Skeletal muscle cell (primary cell): ENCODE data around the gene NKX6-2.

ENCODE experiments used
- DNase-seq: peaks from one replicate; pipeline ENCODE4 v3.0.0-alpha.2; 2010; ENCODE audit warnings: low read depth
- H3K4me3 ChIP-seq: 2 replicates; pipeline ENCODE4 v1.5.1; 2011; ENCODE audit warnings: low read depth, mild to moderate bottlenecking, control low read depth, low read length, moderate library complexity

Gene NKX6-2

DNA sequence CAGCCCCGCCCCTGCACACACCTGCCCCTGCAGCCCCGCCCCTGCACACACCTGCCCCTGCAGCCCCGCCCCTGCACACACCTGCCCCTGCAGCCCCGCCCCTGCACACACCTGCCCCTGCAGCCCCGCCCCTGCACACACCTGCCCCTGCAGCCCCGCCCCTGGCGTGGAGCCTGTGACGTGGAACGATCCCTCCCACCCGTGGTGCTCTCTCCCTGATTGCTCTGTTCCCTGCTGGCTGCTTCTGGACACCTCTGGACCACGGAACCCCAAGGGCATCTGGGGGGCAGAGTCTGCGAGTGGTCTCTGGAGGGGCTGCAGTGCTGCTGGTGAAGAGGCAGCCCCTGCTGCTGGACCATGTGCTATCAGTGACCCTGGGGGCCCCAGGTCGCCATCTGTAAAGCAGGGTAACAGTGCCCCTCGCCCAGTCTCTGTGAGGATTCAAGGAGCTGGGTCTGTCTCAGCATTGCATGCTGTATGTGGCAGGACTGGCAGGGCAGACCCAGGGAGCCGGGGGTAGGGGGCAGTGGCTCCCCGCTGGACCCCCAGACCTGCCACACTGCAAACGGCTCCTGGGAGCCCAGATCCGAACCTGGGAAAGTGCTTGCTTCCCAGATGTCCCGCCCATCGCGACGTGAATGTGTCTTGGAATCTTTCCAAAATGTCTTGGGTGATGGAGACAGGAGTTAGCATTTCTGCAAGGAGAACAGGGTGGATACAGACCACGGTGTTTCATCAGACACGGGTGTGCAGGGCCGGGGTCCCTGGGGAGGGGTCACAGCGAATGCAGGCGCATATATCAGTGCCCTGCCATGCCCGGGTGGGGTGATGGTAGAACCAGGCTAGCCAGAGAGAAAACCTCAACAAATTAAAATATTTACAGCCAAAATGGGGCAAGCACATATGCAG lies 27.9 kb upstream of the NKX6-2 start:
- no peak for DNase-seq
- H3K4me3 ChIP-seq = no peak overlapping the region

DNA sequence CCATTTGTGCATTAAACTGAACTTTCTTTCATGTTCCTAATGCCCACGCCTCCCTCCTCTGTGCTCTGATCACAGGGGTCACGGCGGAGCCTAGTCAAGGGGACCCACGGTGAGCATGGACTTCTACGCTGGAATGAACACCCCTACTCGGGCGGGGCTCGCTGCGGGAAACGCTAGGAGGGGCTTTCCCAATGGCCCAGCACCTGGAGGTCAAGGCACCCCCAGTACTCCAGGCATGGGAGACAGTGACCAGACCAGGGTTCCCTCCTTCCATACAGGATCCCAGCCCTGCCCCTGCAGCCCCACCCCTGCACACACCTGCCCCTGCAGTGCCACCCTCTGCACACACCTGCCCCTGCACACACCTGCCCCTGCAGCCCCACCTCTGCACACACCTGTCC lies 27.1 kb upstream of the NKX6-2 start:
- H3K4me3 ChIP-seq = no peak overlapping the region
- DNase-seq = no peak

DNA sequence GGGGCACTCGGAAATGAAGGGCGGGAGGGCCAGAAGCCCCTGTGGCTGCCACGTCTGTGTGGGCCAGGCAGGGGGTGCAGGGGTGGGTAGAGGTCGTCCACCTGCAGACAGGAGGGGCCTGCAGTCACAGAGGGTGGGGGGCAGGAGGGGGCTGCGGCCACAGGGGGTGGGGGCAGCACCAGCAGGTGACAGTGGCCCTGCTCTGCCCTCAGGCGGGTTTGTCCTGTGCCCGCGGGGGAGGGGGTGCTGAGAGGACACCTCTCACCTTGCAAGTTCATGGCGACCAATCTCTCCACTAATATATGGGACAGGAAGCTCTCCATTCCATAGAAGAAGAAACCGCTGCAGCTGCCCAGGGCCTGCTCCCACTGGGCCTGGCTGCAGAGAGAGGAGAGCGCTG lies 26.6 kb upstream of the NKX6-2 start:
- no peak for DNase-seq
- no peak overlapping the region for H3K4me3 ChIP-seq

DNA sequence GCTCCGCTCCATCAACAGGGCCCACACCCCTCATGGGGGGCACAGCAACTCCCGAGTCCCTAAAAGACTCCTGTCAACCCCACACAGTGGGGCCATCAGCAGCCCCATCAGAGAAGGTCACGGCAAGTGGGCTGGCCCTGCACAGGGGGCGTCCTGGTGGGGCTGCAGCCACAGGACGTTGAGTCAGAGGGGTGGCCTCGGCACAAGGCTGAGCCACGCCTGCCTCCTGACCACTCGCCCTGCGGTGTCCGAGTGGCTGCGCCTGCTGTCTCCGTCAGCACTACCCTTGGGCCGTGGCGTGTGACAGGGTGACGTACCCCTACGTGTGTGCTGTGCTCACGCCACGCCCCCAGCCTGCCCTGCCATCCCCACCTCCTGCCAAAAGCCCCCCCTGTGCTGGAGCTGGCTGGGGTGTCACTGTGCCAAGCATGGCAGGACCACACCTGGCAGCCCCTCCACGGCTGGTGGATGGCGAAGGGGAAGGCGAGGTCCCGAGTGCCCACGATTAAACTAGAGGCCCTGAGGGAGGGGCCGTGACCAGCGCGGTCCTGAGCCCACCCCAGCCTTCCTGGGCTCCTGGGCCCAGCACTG lies 26.0 kb upstream of the NKX6-2 start:
- H3K4me3 ChIP-seq = no peak overlapping the region
- no peak for DNase-seq

DNA sequence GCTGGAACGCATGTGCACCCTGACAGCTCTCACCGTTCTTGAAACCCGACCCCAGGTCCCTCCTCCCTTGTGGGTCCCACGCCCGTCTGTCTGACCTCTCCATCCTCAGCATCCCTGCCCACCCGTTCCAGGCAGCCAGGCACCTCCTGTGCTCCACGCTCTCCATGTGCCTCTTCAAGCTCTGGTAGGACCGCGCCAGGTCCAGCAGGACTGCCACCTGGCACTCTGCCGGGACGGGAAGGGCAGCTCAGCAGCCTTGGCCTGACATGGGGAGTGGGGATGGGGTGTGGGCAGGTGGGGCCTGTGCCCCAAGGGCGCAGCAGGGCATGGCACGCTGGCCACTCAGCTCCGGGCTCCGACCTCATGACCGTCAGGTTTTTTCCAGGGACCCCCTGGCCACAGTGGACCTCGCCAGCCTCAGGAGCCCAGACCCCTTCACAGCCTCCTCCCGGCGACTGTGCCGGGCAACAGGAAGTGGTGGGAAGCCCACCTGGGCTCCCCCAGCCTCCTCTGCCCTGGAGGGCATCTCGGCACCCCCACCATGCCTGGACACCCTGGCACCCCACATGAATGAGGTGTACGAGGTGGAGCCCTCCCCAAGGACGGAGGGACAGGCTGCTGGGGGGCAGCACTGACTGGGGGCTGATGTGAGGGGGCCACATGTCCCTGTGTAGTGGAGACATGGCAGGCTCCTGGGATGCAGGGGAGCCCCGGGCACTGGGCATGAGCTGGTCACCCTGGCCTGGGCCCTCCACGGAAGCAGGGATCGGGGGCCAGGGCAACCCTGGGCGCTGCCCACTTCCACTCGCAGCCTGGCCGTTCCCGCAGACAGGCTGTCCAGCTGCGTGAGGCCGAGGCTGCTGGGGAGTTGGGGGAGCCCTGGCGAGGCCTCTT lies 25.1 kb upstream of the NKX6-2 start:
- DNase-seq = no peak
- H3K4me3 ChIP-seq = no peak overlapping the region

DNA sequence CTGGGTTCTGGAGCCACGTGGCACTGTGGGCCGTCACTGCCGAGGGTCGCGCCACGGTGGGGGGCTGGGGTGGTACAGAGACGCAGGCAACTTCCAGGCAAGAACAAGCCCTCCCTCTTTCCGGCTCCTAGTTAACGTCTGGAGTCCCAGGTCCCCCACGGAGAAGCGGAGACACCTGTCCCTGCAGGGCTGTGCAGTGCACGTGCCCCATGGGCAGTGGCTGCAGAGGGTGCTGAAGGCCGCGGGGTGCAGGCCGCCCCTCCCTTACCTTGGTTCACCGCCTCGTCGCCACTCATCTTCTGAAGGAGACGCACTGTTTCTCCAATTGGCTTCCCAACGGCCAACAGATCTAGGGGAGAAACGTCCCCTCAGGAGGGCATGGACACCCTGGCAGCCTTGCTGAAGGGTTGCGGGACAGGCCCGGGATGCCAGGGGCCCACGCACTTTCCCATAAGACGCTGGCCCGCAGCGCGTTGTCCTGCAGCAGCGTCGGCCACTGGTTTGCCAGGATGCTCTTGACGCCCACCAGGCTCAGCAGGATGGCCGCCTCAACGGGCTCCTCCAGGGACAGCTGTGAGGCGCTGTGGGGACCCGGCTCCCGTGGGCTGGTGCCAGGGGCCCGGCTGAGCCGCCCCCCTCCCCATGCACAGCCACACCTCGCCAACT lies 24.3 kb upstream of the NKX6-2 start:
- H3K4me3 ChIP-seq = no peak overlapping the region
- no peak for DNase-seq

DNA sequence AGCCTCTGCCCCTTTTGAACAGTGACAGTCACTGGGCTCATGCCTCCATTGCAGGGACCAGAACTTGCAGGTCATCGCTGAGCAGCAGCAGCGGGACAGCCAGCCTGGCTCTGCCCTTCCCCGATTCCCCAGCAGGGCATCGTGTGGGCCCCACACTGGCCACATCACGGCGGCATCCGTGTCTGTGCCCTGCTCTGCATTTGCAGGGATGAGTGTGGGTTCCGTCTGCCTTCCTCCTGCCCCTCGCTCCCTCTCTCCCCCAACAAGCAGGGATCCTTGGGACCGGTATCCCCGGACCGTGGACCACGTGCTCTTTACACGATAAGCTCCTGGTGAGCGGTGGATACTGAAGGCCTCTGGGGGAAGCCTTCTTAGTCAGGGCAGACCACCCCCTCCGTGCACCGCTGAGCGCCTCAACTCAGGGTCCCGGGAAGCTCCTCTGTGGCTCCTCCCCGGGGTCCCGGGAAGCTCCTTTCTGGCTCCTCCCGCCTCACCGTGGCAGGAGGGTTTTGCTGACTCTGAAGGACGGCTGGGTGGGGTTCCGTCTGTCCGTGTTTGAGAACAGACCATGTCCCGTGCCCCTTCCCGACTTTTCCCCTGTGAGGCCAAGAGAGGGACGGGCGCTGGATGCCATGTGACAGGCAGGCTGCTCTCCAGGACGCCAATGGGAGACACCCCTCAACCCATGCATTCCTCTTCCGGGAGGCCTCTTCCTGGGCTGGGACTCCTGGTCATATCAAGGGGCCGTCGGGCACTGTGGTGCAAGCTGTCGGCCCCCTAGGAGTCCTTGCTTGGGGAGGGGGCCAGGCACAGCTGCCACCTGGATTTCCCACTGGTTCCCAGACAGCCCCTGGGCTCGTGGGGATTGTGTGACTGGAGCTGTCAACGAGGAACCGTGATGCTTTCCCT lies 23.5 kb upstream of the NKX6-2 start:
- H3K4me3 ChIP-seq = no peak overlapping the region
- no peak for DNase-seq

DNA sequence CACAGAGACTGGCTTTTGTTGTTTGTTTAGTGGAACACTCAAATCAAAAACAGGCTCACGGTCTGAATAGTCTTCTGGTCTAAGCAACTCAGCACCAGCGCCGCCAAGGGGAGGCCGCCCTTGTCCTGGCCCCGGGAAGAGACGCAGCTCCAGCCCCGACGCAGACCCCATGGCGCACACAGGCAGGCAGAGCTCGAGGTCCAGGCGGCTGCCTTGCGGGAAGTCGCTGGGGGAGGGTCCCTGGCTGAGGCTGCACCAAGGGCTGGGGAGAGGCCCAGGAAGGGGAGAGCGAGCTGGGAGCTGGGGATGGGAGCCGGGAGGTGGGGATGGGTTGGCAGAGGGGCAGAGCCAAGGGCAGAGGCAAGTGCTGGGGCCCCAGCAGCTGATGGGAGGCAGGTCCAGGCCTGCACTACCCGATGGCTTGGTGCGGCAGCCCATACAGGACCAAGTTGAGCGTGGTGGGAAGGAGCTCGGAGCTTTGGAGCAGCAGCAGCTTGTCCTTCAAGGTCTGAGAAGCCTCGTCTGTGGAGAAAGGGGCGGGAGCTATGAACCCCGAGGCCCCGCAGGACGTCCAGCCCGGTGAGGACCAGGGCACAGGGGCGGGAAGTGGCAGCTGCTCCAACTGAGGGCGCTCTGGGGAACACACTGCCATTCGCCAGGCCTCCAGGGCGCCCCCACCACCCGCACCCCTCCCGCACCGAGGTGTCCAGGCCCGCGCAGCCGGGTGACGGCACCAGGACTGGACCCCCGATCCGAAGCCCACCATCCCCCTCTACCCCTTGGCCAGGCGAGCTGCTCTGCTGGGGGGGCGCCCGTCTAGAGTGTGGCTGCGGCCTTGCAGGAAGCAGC lies 22.7 kb upstream of the NKX6-2 start:
- no peak for DNase-seq
- H3K4me3 ChIP-seq = no peak overlapping the region

DNA sequence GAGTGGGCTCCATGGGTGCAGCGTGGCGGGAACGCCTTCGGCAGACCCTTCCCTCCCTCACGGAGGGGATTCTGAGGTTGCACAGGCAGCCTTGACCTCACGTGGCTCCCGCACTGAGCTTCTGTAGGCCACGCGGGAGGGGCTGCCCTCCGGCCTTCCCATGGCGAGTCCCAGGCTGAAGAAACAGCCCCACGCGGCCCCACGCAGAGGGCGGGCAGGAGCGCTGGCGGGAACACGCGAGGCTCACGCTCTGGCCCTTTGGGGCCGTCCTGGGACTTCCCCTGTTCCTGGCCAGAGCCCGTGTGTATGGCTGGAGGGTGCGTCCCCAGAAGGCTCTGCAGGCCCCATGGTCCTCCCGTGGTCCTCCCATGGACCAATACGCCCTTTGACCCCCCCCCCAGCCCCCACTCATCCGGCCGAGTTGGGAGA lies 21.7 kb upstream of the NKX6-2 start:
- H3K4me3 ChIP-seq = no peak overlapping the region
- DNase-seq = no peak

DNA sequence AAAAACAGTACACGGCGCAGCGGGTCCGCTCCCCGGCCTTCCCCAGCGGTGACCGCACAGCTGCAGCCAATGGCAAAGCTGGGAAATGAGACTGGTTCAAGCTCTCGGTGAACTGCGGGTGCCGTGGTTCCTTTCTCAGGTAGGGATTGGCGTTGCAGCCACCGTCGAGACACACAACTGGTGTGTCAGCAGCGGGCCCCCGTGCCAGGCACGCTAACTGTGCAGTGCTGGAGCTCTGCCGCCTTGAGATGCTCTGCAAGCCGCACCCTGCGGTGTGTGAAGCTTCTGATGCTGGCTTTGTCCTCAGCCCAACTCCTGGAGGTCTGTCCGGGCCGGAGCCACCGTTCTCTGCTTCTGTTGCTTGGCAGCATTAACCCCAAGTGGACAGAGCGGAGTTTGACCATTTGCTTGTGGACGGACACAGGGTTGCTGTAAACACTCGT lies 20.6 kb upstream of the NKX6-2 start:
- no peak for DNase-seq

DNA sequence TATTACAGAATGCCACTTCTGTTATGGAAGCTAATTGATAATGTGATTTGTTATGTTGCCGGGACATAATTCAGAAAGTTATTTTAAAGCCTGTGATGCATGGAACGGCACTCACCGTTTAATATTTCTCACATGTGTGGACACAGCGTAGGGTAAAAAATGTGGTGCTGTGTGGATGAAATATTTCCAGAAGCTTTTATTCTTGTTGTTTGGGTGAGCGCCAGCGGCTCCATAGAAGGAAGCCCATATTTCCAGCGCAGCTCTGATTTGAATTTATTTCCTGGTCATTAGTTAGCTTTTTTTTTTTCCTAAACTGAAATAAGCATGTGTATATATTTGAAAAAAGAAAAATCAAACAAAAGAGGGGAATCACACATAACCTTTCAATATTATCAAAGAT lies 20.2 kb upstream of the NKX6-2 start:
- no peak for DNase-seq
- no peak overlapping the region for H3K4me3 ChIP-seq

More for the DNA sequence above, 20.6 kb upstream of the NKX6-2 start:
- H3K4me3 ChIP-seq = no peak overlapping the region

DNA sequence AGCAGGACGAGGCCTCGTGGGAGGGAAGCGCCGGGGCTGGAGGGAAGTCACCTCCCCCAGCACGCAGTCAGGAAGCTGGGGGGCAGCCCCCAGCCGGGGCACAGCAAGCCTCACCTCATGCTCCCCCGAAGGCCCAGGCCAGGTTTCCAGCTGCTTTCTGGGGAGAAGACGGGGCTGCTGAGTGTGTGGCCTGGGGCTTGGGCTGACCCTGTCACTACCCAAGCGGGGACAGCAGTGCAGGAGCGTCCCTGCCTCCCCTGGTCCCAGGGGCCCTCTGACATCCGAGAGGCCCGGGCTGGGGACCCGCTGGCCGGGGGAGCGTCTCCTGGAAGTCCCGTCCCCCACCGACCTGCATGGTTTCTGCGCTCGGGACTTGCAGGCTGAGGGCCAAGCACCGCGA lies 19.7 kb upstream of the NKX6-2 start:
- no peak for DNase-seq

DNA sequence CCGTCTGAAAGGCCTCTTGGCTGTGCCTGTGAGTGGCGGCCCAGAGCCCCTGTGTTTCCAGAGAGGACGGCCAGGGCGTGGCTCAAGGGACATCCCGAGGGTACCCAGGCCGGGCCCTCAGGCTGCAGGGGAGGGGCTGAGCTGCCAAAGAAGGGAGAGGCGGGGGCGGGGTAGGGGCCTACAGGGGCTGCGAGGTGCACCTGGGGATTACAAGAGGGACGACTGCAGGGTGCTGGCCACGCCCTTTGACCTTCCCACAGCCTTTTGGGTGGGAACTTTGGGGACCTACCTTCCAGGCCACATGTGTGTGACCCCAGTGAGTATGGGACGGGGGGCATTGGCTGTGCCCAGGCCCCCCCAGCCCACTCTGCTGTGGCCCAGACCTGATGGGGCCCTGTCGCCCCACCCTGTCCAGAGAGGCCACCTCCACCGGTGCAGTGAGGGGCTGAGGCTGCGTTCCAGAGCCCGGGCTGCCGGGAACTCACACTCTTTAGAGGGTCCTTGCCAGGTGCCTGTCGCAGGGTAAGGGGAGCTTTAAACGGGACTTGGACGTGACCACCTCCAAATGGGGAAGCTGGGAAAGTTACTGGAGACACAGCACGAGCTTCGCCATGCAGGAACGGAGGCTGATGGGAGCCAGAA lies 19.0 kb upstream of the NKX6-2 start:
- H3K4me3 ChIP-seq = no peak overlapping the region
- DNase-seq = no peak

More for the DNA sequence above, 19.7 kb upstream of the NKX6-2 start:
- H3K4me3 ChIP-seq = no peak overlapping the region

DNA sequence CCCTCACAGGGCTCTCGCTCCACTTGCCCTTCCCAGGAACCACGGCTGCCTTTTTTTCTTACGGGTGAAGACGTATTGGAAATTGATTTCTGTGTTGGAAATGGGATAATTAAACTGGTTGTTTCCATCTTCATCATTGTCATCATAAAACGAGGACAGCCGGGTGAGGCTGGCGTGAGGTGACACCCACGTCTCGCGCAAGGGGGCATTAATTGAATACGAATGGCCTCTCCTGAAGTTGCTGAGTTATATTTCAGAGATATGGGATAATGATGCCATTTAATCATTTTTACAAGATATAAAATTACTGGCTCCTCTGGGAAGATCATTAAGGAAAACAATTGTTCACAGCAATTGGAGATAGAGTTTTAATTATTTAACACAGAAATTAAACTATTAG lies 18.3 kb upstream of the NKX6-2 start:
- H3K4me3 ChIP-seq = no peak overlapping the region
- DNase-seq = no peak

DNA sequence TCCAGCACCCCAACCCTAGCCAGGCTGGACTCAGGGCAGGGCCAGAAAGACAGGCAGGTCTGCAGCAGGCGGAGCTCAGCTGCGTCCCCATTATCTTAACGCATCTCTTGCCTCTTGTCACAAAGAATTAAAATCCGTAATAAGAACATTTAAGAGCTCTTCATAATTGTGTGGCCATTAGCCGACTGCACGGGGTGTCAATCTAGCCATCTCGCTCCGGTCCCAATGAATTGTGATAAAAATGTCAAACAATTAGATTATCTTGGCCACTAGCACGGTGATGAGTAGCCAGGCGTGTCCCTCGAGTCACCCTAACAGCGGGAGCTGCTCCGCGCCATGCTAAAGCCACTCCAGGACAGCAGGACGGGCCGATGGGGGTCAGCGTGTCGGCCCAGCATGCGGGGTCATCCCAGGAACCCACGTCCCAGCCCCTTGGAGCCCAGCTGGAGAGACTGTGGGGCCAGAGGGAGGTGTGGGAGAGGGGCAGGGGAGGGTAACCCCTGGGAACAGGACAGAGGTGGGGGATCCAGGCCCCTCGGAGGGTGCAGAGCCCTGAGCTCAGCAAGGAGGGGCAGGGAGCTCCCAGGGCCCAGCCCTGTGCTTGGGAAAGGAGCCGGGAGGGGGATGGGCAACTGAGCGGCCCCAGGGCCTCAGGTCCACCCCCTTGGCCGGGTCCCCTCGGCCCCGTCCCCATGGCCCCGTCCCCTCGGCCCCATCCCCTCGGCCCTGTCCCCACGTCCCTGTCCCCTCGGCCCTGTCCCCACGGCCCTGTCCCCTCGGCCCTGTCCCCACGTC lies 17.7 kb upstream of the NKX6-2 start:
- DNase-seq = no peak
- no peak overlapping the region for H3K4me3 ChIP-seq

DNA sequence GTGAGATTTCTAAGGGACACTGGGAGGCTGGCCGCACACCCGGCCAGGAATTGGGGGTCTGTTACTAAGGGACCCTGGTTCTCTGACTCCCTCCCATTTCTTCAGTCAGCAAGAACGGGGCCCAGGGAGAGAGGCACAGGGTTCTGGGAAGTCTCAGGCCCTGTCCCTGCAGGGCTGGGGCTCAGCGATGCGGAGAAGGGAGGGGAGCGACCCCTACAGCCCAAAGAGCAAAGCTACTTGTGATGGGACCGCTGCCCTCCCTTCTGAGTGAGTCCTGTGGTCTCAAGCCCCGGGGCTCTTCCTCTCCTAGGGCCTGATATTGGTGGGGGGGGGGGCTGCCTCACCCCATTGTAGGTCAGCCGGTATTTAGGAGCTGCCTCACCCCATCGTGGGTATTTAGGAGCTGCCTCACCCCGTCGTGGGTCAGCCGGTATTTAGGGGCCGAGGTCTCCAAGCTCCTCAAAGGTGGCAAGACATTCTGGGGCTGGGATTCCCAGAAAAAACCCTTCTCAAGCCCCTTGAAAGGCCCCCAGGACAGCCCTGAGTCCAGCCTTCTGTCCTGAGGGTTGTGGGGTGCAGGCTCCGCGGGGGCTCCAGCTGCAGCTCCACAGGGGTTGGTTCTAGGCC lies 16.9 kb upstream of the NKX6-2 start:
- no peak overlapping the region for H3K4me3 ChIP-seq
- no peak for DNase-seq
